ENCODE results near the gene MAGEA9B. TPM values are rescaled to one million over a fixed set of nuclear protein-coding genes. Genes with fewer than 3 reads are reported as not detected.
A peak's percentile ranks its signal among the peaks of the same experiment; 100 is the strongest.
"Not testable (repeated sequence)": the region's sequence is repeated elsewhere in the genome, so short reads cannot be mapped to it uniquely, and the experiment has no call there.

MAGEA9B gene
- total and polyA plus RNA-seq, 5 donors from 2014 or later: not detected

GRCh38 chrX:149595943-149596342 lies 8.7 kb upstream of the MAGEA9B start:
- not testable (repeated sequence) for H3K9me3 Mint-ChIP-seq; ATAC-seq (ENCODE audit: low read depth in 2 of 2); H3K9me3 ChIP-seq (ENCODE audit: control insufficient read depth in 2 of 2, low read length in 2 of 2)

GRCh38 chrX:149595214-149595613 lies 8.0 kb upstream of the MAGEA9B start, which contains the start of gene HSFX2:
Gene HSFX2 (minus strand): TSS chrX:149595314. CDS start chrX:149594700, 614 bp downstream.
- not testable (repeated sequence) for H3K4me1 Mint-ChIP-seq; H3K27me3 ChIP-seq (ENCODE audit: control insufficient read depth, insufficient read depth, low read length); H3K4me3 ChIP-seq (ENCODE audit: low read depth, low read length); H3K36me3 ChIP-seq (ENCODE audit: control insufficient read depth, insufficient read depth, low read length); H3K9me3 ChIP-seq (ENCODE audit: control insufficient read depth in 2 of 2, low read length in 2 of 2); ATAC-seq (ENCODE audit: low read depth in 2 of 2); DNase-seq; H3K27ac ChIP-seq (ENCODE audit: insufficient read depth, low read length, poor library complexity, severe bottlenecking); H3K27me3 Mint-ChIP-seq; H3K9me3 Mint-ChIP-seq; H3K4me3 Mint-ChIP-seq; H3K4me1 ChIP-seq (ENCODE audit: control insufficient read depth, insufficient read depth, low read length, poor library complexity, severe bottlenecking); H3K27ac Mint-ChIP-seq; H3K36me3 Mint-ChIP-seq

More at GRCh38 chrX:149595943-149596342, 8.7 kb upstream of the MAGEA9B start:
- not testable (repeated sequence) for H3K27me3 Mint-ChIP-seq; DNase-seq; H3K4me1 ChIP-seq (ENCODE audit: control insufficient read depth, insufficient read depth, low read length, poor library complexity, severe bottlenecking); H3K36me3 Mint-ChIP-seq; H3K4me3 Mint-ChIP-seq; H3K27me3 ChIP-seq (ENCODE audit: control insufficient read depth, insufficient read depth, low read length); H3K4me1 Mint-ChIP-seq; H3K4me3 ChIP-seq (ENCODE audit: low read depth, low read length); H3K36me3 ChIP-seq (ENCODE audit: control insufficient read depth, insufficient read depth, low read length); H3K27ac ChIP-seq (ENCODE audit: insufficient read depth, low read length, poor library complexity, severe bottlenecking); H3K27ac Mint-ChIP-seq

- H3K4me1 ChIP-seq (ENCODE audit: control insufficient read depth, insufficient read depth, low read length, poor library complexity, severe bottlenecking); H3K27ac ChIP-seq (ENCODE audit: insufficient read depth, low read length, poor library complexity, severe bottlenecking); ATAC-seq (ENCODE audit: low read depth in 2 of 2); H3K36me3 ChIP-seq (ENCODE audit: control insufficient read depth, insufficient read depth, low read length); H3K27me3 ChIP-seq (ENCODE audit: control insufficient read depth, insufficient read depth, low read length); H3K4me3 ChIP-seq (ENCODE audit: low read depth, low read length); H3K27me3 Mint-ChIP-seq; H3K9me3 Mint-ChIP-seq; DNase-seq; H3K4me3 Mint-ChIP-seq; H3K27ac Mint-ChIP-seq; H3K9me3 ChIP-seq (ENCODE audit: control insufficient read depth in 2 of 2, low read length in 2 of 2); H3K36me3 Mint-ChIP-seq; H3K4me1 Mint-ChIP-seq: not testable (repeated sequence)
Measured at GRCh38 chrX:149590993-149591392, 3.7 kb upstream of the MAGEA9B start.

- not testable (repeated sequence) for H3K27ac Mint-ChIP-seq; H3K27ac ChIP-seq (ENCODE audit: insufficient read depth, low read length, poor library complexity, severe bottlenecking)
Measured at GRCh38 chrX:149585631-149586030, 1.6 kb downstream of the MAGEA9B start.

GRCh38 chrX:149573456-149573855 lies 13.8 kb downstream of the MAGEA9B start:
- H3K9me3 ChIP-seq (ENCODE audit: control insufficient read depth in 2 of 2, low read length in 2 of 2); H3K27ac ChIP-seq (ENCODE audit: insufficient read depth, low read length, poor library complexity, severe bottlenecking); H3K9me3 Mint-ChIP-seq; H3K4me1 ChIP-seq (ENCODE audit: control insufficient read depth, insufficient read depth, low read length, poor library complexity, severe bottlenecking); H3K4me3 Mint-ChIP-seq; H3K36me3 Mint-ChIP-seq; H3K27me3 ChIP-seq (ENCODE audit: control insufficient read depth, insufficient read depth, low read length); H3K36me3 ChIP-seq (ENCODE audit: control insufficient read depth, insufficient read depth, low read length); H3K27me3 Mint-ChIP-seq; H3K4me3 ChIP-seq (ENCODE audit: low read depth, low read length); H3K4me1 Mint-ChIP-seq; DNase-seq; H3K27ac Mint-ChIP-seq: not testable (repeated sequence)
- ATAC-seq (ENCODE audit: low read depth in 2 of 2): peak in 1 of 2 donors; percentile 42

More at GRCh38 chrX:149585631-149586030, 1.6 kb downstream of the MAGEA9B start:
- H3K36me3 ChIP-seq (ENCODE audit: control insufficient read depth, insufficient read depth, low read length); H3K9me3 ChIP-seq (ENCODE audit: control insufficient read depth in 2 of 2, low read length in 2 of 2); H3K4me1 ChIP-seq (ENCODE audit: control insufficient read depth, insufficient read depth, low read length, poor library complexity, severe bottlenecking); DNase-seq; ATAC-seq (ENCODE audit: low read depth in 2 of 2); H3K27me3 ChIP-seq (ENCODE audit: control insufficient read depth, insufficient read depth, low read length); H3K9me3 Mint-ChIP-seq; H3K4me3 Mint-ChIP-seq; H3K27me3 Mint-ChIP-seq; H3K4me1 Mint-ChIP-seq; H3K36me3 Mint-ChIP-seq; H3K4me3 ChIP-seq (ENCODE audit: low read depth, low read length): not testable (repeated sequence)

GRCh38 chrX:149572743-149573142 lies 14.5 kb downstream of the MAGEA9B start:
- no peaks in the 10 kb centered on the region for H3K9me3 Mint-ChIP-seq
- Histone ChIP-seq H3K4me3 (ENCODE audit: low read depth, low read length) (no peak overlapping the region), H3K4me1 (ENCODE audit: control insufficient read depth, insufficient read depth, low read length, poor library complexity, severe bottlenecking) (no peaks in the 10 kb centered on the region), H3K36me3 (ENCODE audit: control insufficient read depth, insufficient read depth, low read length) (no peaks in the 10 kb centered on the region), H3K27ac (ENCODE audit: insufficient read depth, low read length, poor library complexity, severe bottlenecking) (no peak overlapping the region), H3K9me3 (ENCODE audit: control insufficient read depth in 2 of 2, low read length in 2 of 2) (no peaks in the 10 kb centered on the region), H3K27me3 (ENCODE audit: control insufficient read depth, insufficient read depth, low read length) (no peaks in the 10 kb centered on the region)
- no peak overlapping the region for H3K4me3 Mint-ChIP-seq
- H3K4me1 Mint-ChIP-seq: no peaks in the 10 kb centered on the region
- H3K27me3 Mint-ChIP-seq: no peaks in the 10 kb centered on the region
- H3K27ac Mint-ChIP-seq: no peak overlapping the region
- no peak for DNase-seq
- no peak for ATAC-seq (ENCODE audit: low read depth in 2 of 2)
- no peaks in the 10 kb centered on the region for H3K36me3 Mint-ChIP-seq

GRCh38 chrX:149571770-149572169 lies 15.5 kb downstream of the MAGEA9B start:
- Mint-ChIP-seq H3K36me3 (no peaks in the 10 kb centered on the region), H3K27me3 (no peaks in the 10 kb centered on the region), H3K4me1 (no peaks in the 10 kb centered on the region), H3K4me3 (no peak overlapping the region), H3K27ac (no peak overlapping the region), H3K9me3 (no peaks in the 10 kb centered on the region)
- no peaks in the 10 kb centered on the region for H3K36me3 ChIP-seq (ENCODE audit: control insufficient read depth, insufficient read depth, low read length)
- no peak overlapping the region for H3K27ac ChIP-seq (ENCODE audit: insufficient read depth, low read length, poor library complexity, severe bottlenecking)
- H3K4me3 ChIP-seq (ENCODE audit: low read depth, low read length): no peak overlapping the region
- no peaks in the 10 kb centered on the region for H3K27me3 ChIP-seq (ENCODE audit: control insufficient read depth, insufficient read depth, low read length)
- H3K4me1 ChIP-seq (ENCODE audit: control insufficient read depth, insufficient read depth, low read length, poor library complexity, severe bottlenecking): no peaks in the 10 kb centered on the region
- DNase-seq (no peak), ATAC-seq (ENCODE audit: low read depth in 2 of 2) (no peak)
- H3K9me3 ChIP-seq (ENCODE audit: control insufficient read depth in 2 of 2, low read length in 2 of 2): no peaks in the 10 kb centered on the region

- ATAC-seq (ENCODE audit: low read depth in 2 of 2) (no peak), DNase-seq (no peak)
- Histone ChIP-seq H3K4me1 (ENCODE audit: control insufficient read depth, insufficient read depth, low read length, poor library complexity, severe bottlenecking) (no peaks in the 10 kb centered on the region), H3K9me3 (ENCODE audit: control insufficient read depth in 2 of 2, low read length in 2 of 2) (no peaks in the 10 kb centered on the region), H3K36me3 (ENCODE audit: control insufficient read depth, insufficient read depth, low read length) (no peaks in the 10 kb centered on the region), H3K27me3 (ENCODE audit: control insufficient read depth, insufficient read depth, low read length) (no peaks in the 10 kb centered on the region), H3K27ac (ENCODE audit: insufficient read depth, low read length, poor library complexity, severe bottlenecking) (no peak overlapping the region), H3K4me3 (ENCODE audit: low read depth, low read length) (no peak overlapping the region)
- Mint-ChIP-seq H3K36me3 (no peaks in the 10 kb centered on the region), H3K4me1 (no peaks in the 10 kb centered on the region), H3K27me3 (no peaks in the 10 kb centered on the region), H3K27ac (no peak overlapping the region), H3K9me3 (no peaks in the 10 kb centered on the region), H3K4me3 (no peak overlapping the region)
Measured at GRCh38 chrX:149570668-149571067, 16.6 kb downstream of the MAGEA9B start.
